ENCODE results near the gene CRB3.

The CRB3 gene, protein sequence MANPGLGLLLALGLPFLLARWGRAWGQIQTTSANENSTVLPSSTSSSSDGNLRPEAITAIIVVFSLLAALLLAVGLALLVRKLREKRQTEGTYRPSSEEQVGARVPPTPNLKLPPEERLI

DNA sequence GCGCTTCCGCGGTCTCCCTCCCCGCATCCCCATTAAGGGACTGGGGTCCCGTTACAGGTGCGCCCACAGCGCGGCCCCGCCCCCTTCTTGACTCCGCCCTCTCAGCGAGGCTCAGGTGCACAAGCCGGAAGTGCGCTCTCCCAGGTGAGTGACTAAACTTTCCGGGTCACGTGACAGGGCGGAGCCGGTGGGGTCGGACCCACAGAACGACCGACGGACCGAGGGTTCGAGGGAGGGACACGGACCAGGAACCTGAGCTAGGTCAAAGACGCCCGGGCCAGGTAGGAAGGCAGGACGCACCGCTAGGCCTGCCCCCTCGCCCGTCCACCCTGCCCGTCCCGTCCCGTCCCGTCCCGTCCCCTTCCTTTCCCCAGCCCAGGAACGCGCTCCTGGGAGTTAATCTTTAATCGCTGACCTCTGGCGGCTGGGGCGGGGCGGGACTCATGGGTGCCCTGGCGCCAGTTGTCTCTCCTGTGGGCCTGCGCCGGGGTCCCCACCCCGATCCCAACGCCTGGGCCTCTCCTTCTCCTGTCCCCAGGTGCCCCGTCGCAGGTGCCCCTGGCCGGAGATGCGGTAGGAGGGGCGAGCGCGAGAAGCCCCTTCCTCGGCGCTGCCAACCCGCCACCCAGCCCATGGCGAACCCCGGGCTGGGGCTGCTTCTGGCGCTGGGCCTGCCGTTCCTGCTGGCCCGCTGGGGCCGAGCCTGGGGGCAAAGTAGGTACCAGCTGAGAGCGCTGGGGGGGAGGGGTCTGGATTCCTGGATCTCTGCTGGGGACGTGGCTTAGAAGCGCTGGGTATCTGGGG is at the start of gene CRB3:
CRB3 (plus strand) TSS at position 202 of the 804 bp plus-strand sequence; CDS start at position 633, 431 bp downstream.
- no peaks in the 10 kb centered on the region for H3K4me1 ChIP-seq
- H3K4me2 ChIP-seq: no peak within 1 kb of the TSS
- H3K4me3 ChIP-seq: no peak within 1 kb of the TSS
- no peak for TF ChIP-seq Cebpa-rat (IDR thresholded peaks at IDR 0.05)
- H3K27me3 ChIP-seq: no peaks in the 10 kb centered on the region
- H4K20me1 ChIP-seq: no peaks in the 10 kb centered on the region
- no peak within 1 kb of the TSS for H3K27ac ChIP-seq
- no peak within 1 kb of the TSS for H3K9ac ChIP-seq
- H3K9me3 ChIP-seq: no peaks in the 10 kb centered on the region
- no peaks in the 10 kb centered on the region for H3K36me3 ChIP-seq

DNA sequence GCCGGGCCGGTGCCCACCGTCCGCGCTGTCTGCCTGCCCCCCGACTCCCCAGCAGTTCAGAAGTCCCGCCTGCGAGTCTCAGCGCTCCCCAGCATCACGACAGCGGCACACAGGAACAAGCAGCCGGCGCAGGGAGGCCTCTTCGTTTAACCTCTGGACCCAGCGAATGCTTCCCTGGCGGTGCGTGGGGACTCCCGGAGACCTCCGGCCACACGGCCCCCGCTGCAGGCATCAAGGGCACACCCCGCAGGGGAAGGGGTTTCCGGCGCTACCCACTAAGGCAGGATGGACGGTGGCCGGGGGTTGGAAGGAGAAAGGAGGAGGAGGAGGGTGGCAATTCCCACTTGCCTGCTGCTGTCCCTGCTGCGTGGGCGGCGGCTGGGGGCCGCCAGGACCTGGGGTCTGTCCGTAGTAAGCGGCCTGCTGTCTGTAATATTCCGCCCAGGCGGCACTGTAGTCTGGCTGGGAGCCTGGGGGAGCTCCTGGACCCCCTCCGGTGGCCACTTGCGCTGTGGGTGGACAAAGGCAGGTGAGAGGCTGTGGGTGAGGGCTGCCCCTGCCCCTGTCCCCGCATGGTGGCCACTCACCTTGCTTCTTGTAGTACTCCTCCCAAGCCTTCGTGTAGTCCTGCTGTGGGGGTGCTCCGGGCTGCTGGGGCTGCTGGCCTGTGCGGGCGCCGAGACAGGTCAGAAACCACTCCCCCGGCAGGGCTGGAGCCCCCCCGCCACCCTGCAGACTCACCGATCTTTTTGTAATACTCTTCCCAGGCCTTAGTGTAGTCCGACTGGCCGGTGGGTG is 49.1 kb upstream of the CRB3 start:
- H3K4me3 ChIP-seq: no peak overlapping the region
- TF ChIP-seq Cebpa-rat (IDR thresholded peaks at IDR 0.05): no peak
- H3K9me3 ChIP-seq: no peaks in the 10 kb centered on the region
- H3K4me2 ChIP-seq: no peak overlapping the region
- H3K27ac ChIP-seq: no peak overlapping the region
- peaks cover 81% of the 10 kb centered on the region for H3K36me3 ChIP-seq
- no peak overlapping the region for H3K9ac ChIP-seq
- no peaks in the 10 kb centered on the region for H3K4me1 ChIP-seq
- H4K20me1 ChIP-seq: peaks cover 79% of the 10 kb centered on the region
- no peaks in the 10 kb centered on the region for H3K27me3 ChIP-seq

DNA sequence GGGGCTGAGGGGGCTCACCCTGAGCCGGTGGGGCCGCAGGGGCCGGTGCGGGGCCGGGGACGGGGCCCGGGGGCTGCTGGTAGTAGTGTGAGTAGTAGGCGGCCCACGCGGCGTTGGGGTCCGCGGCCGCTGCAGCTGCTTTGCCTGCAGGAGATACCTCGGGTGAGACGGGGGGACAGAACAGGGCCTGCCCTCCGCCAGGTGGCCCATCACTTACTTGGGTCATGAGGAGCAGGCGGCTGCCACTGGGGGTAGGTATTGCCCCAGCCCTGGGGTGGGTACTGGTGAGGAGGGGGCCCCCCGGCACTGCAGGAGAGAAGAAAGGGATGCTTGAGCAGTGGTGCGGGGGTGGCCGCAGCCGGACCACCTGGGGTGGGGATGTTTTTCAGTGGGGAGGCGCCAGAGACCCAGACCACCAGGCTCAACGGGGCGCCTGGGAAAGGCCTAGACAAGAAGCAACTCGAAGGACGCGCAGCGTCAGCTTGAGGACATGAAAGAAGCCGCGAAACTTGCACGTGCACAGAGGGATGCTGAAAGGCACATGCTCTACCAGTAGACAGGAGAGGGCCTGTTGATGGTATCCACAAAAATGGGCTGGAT is 48.4 kb upstream of the CRB3 start:
- H3K27me3 ChIP-seq: no peaks in the 10 kb centered on the region
- TF ChIP-seq Cebpa-rat (IDR thresholded peaks at IDR 0.05): no peak
- H3K4me3 ChIP-seq: no peak overlapping the region
- peaks cover 86% of the 10 kb centered on the region for H4K20me1 ChIP-seq
- H3K36me3 ChIP-seq: peaks cover 88% of the 10 kb centered on the region
- H3K4me1 ChIP-seq: no peaks in the 10 kb centered on the region
- H3K9ac ChIP-seq: no peak overlapping the region
- no peak overlapping the region for H3K4me2 ChIP-seq
- no peaks in the 10 kb centered on the region for H3K9me3 ChIP-seq
- H3K27ac ChIP-seq: no peak overlapping the region

DNA sequence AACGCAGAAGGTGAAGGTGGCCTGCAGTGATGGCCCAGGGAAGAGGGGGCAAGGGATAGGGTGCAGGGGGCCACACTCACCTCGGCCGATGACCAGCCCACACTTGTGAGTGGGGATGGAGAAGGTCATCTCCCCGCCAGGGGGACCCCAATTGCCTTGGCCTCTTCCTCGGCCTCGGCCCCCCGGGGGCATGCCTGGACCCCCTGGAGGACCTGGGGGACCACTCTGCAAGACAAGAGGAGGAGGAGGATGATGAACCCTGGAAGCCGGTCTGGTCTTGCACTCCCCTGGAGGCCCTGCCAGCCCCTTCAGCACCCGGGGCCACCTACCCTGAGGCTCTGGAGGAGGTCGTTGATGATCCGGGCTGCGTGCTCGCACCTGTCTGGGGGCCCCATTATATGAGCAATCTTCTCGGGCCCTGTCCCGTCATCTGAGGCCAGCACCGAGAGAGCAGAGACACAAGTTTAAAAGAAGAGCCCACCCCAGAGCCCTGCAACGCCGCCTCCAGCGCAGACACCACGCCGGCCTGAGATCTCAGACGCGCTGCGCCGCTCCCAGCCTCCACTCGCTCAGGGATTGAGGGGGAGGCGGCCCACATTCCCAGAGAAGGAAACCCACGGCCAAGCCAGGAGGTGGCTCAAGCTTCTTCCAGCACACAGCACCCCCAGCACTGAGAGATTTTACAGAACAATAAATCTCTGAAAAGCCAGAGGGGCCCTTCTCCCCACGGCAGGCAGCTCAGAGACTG is 47.2 kb upstream of the CRB3 start:
- H3K36me3 ChIP-seq: peaks cover 97% of the 10 kb centered on the region
- H3K9ac ChIP-seq: no peak overlapping the region
- H4K20me1 ChIP-seq: peaks cover 92% of the 10 kb centered on the region
- H3K4me3 ChIP-seq: no peak overlapping the region
- H3K27me3 ChIP-seq: no peaks in the 10 kb centered on the region
- 0 out of 2 replicates have a peak, but pooled peaks cover under 1% of the 10 kb centered on the region for H3K4me1 ChIP-seq
- H3K4me2 ChIP-seq: no peak overlapping the region
- no peak for TF ChIP-seq Cebpa-rat (IDR thresholded peaks at IDR 0.05)
- no peaks in the 10 kb centered on the region for H3K9me3 ChIP-seq
- no peak overlapping the region for H3K27ac ChIP-seq

DNA sequence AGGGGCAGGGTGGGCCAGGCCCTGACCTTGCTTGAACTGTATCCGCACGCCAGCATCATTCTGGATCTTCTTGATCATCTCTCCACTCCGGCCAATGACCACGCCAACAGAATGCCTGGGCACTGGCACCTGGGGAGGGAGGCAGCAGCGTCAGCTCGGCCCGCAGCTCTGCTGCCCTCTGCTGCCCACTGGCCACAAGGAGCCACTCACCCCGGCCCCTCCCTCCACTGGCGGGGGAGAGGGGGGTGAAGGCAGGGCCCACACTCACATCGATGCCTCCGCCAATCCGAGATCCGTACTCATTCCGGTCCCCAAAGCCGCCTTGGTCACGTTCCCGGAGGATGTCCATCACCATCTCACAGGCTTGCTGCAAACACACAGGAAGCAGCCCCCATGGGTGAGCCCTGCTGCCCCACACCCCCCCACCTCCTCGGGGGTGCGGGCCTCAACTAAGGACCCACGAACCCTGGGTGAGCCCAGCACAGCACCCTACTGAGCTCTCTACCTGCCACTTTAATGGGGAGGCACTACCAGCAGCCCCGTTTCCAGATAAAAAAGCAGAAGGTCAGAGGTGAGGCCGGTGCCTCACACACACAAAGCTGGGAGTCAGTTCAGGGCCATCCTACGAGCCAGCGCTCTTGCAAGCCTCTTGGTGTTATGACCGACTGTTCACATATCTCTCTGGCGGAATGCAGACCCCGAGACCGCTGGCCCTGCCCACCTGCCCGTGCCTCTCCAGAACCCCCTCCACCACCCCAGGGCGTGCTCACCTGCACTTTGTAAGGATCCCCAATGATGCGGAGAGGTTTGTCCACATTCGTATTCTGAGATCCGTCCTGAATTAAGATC is 46.1 kb upstream of the CRB3 start:
- Histone ChIP-seq H4K20me1 (peaks cover 92% of the 10 kb centered on the region), H3K4me3 (no peak overlapping the region), H3K36me3 (peaks cover 97% of the 10 kb centered on the region), H3K27me3 (no peaks in the 10 kb centered on the region), H3K9me3 (no peaks in the 10 kb centered on the region), H3K4me1 (peaks cover 11% of the 10 kb centered on the region), H3K27ac (no peak overlapping the region), H3K4me2 (no peak overlapping the region), H3K9ac (no peak overlapping the region)
- TF ChIP-seq Cebpa-rat (IDR thresholded peaks at IDR 0.05): no peak

DNA sequence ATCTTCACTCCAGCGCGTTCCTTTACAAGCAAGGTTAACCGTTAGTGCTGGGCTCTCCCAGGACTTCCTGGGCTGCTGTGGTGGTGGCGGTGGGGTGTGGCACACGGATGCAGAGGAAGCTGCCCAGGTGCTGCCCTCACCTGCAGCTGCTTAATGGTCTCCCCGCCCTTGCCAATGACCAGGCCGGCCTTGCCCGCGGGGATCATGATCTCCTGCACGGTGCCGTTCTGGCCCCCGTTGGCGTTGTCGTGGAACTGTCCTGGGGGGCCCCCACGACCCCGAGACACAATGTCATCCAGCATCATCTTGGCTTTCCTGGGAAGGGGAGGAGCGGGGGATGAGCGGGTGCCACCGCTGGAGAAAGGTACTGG is 45.5 kb upstream of the CRB3 start:
- H3K36me3 ChIP-seq: peaks cover 91% of the 10 kb centered on the region
- H4K20me1 ChIP-seq: peaks cover 96% of the 10 kb centered on the region
- TF ChIP-seq Cebpa-rat (IDR thresholded peaks at IDR 0.05): no peak

DNA sequence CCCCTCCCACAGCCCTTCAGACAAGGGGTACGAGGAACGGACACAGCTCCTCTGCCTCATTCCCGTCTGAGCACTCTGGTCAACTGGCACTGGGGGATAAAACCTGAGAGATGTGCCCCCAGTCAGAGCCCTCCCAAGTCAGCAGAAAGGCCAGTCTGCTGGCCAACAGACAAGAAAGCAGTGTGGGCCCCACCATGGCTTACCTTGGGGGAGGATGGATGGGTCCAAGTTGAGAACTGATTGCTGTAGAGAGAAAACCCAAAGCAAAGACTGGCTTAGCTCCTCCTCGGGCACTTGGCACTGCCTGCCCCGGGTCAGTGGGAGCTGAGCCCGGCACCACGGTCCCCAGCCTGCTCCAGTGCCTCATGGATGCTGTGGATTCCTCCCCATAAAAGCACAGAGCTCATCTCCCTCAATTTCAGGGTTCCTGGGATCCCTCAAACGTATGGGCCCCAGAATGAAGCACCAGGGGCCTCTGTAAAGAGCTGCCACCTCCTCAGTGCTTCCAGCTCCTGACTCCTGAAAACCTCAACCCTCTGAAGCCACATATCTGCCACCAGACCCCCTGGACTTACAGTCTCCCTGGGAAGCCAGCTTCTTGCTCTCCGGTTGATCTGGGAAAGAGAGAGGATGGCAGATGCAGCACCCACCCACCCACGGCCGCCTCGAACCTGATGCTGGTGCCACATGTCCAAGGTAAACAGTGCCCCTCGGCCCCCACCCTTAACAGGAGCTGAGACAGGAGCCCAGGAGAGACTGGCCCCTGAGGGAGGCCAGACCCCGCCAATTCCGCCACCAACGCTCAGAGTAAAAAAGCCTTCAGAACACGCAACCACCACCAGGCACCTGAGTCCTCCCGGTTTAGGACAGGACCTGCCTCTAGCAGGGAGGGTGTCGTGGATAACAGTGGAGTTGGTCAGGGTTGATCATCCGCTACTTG is 42.7 kb upstream of the CRB3 start:
- H3K27ac ChIP-seq: no peak overlapping the region
- H3K4me2 ChIP-seq: peak overlapping the region; percentile 91; the same call in 1 of the 2 replicates
- H3K4me1 ChIP-seq: peaks cover 28% of the 10 kb centered on the region
- TF ChIP-seq Cebpa-rat (IDR thresholded peaks at IDR 0.05): no peak
- peaks cover 79% of the 10 kb centered on the region for H4K20me1 ChIP-seq
- no peaks in the 10 kb centered on the region for H3K27me3 ChIP-seq
- peak overlapping the region; percentile 98; the same call in 1 of the 2 replicates for H3K9ac ChIP-seq
- no peaks in the 10 kb centered on the region for H3K9me3 ChIP-seq
- no peak overlapping the region for H3K4me3 ChIP-seq
- H3K36me3 ChIP-seq: peaks cover 66% of the 10 kb centered on the region

More for the DNA sequence above, 45.5 kb upstream of the CRB3 start:
- H3K4me1 ChIP-seq: peaks cover 17% of the 10 kb centered on the region
- H3K4me3 ChIP-seq: no peak overlapping the region
- no peaks in the 10 kb centered on the region for H3K27me3 ChIP-seq
- no peaks in the 10 kb centered on the region for H3K9me3 ChIP-seq
- no peak overlapping the region for H3K9ac ChIP-seq
- no peak overlapping the region for H3K27ac ChIP-seq
- no peak overlapping the region for H3K4me2 ChIP-seq

All from BLaER1 (cell line).